Body of pancreas (tissue), 4 donors: ENCODE results near the gene PTPN1. TPM values are rescaled to one million over a fixed set of nuclear protein-coding genes. Genes with fewer than 3 reads are reported as not detected.
A peak's percentile ranks its signal among the peaks of the same experiment; 100 is the strongest.

Experiments
- ATAC-seq: fragments of 150-250 bp; one replicate; pipeline ENCODE4 v1.9.1; 2016
- DNase-seq, 4 donors: peaks; one replicate each; pipeline ENCODE4 v3.0.0-alpha.2; 2019
- H3K27ac ChIP-seq, 4 donors: fragments of 200-600 bp; sonication (generic); 1 replicate in 3 of 4; 2 replicates in 1 of 4; pipeline versions ENCODE4 v1.5.1 to v1.6.1; 2016 to 2019; ENCODE audit warnings: mild to moderate bottlenecking in 1 of 4, mixed read lengths in 1 of 4, moderate library complexity in 1 of 4
- H3K27me3 ChIP-seq, 2 donors: fragments of 200-600 bp; sonication (generic); one replicate each; pipeline ENCODE4 v1.6.0; 2016; ENCODE audit warnings: mild to moderate bottlenecking in 1 of 2
- H3K36me3 ChIP-seq, 2 donors: fragments of 200-600 bp; sonication (generic); replicated peaks in 1 of 2; 2 replicates each; pipeline ENCODE4 v1.5.1; 2016; ENCODE audit warnings: low read depth in 2 of 2; ENCODE audit not compliant: insufficient read depth in 1 of 2
- H3K4me1 ChIP-seq: fragments of 200-600 bp; sonication (generic); one replicate; pipeline ENCODE4 v1.6.0; 2016
- H3K4me3 ChIP-seq, 2 donors: fragments of 200-600 bp; sonication (generic); 1 replicate in 1 of 2; 2 replicates in 1 of 2; pipeline ENCODE4 v1.5.1; 2016 to 2019
- H3K9me3 ChIP-seq, 3 donors: fragments of 200-600 bp; sonication (generic); 1 replicate in 2 of 3; 2 replicates in 1 of 3; pipeline ENCODE4 v1.5.1; 2016
- POLR2A ChIP-seq, 3 donors: fragments of 450-650 bp; IDR thresholded peaks; one replicate each; pipeline ENCODE4 v1.6.1; 2016; ENCODE audit warnings: antibody characterized with exemption in 3 of 3, mild to moderate bottlenecking in 2 of 3
- WGBS, 2 donors: methylation state at CpG; one replicate each; pipeline ENCODE4 v1.1.5; 2017; 5-methylcytosine and 5-hydroxymethylcytosine counted together
- intact Hi-C: fragments of 100-400 bp; cut with DNase I; formaldehyde crosslinking; loops from one replicate; pipeline ENCODE4 v1.15.1; 2023
- total RNA-seq, 2 donors: library from RNA; depleted of rRNA; stranded (reverse); fragments of >200 nt; gene quantifications; one replicate each; pipeline ENCODE4 v1.1.0, GENCODE V29; 2016
- TF ChIP-seq, protein P1 (sequence below), 7 experiments: fragments of 450-650 bp in 4 of 7; fragments of 200-600 bp in 3 of 7; sonication (generic) in 3 of 7; IDR thresholded peaks; one replicate each; pipeline ENCODE4 v1.5.1; 2016 to 2019; ENCODE audit warnings: antibody characterized with exemption in 7 of 7

The PTPN1 gene
- total RNA-seq, 2 donors from 2014 or later: 9.1 to 10.2 TPM

DNA sequence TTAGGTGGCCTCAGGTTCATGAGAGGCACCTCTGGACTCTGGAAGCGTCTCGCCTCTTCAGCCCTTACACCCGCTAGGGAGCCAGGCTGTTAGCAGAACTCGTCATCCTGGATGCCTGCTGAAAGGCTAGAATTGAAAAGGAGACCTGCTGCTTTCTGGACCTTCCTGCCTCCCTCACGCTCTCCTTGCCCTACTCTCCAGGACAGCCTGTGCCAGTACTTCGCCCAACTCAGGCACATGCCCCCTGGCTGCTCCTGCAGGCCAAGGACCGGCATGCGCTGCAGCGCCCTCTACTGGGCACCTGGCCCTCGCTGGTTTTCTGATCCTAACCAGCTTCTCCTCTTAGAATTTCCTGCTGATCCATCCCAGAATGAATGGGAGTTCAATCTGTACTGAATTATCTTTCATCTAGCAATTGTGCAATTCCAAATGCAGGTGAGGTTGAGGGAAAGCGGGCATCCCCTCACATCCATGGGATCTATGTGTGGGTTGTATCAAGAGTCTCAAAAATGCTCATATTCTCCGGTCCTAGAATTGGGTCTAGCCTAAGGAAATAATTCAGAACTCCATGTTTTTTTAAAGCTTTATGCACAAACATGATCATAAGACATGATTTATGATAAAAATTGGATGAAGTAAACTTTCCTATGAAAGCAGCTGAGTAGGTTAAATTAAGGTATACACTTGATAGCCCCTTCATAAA is 78.0 kb downstream of the PTPN1 start:
- DNase-seq (peak; percentile 67 to 79 (median 70)), ATAC-seq (peak; percentile 59)
- 59 to 62% methylated on average over 10 to 12 of the region's 12 CpGs for WGBS, 2 donors
- H3K27ac ChIP-seq: no peak overlapping the region
- no peak overlapping the region for H3K4me3 ChIP-seq
- H3K27me3 ChIP-seq: no peaks in the 10 kb centered on the region
- no peak for TF ChIP-seq POLR2A (IDR thresholded peaks at IDR 0.05)
- TF ChIP-seq, protein P1, sequence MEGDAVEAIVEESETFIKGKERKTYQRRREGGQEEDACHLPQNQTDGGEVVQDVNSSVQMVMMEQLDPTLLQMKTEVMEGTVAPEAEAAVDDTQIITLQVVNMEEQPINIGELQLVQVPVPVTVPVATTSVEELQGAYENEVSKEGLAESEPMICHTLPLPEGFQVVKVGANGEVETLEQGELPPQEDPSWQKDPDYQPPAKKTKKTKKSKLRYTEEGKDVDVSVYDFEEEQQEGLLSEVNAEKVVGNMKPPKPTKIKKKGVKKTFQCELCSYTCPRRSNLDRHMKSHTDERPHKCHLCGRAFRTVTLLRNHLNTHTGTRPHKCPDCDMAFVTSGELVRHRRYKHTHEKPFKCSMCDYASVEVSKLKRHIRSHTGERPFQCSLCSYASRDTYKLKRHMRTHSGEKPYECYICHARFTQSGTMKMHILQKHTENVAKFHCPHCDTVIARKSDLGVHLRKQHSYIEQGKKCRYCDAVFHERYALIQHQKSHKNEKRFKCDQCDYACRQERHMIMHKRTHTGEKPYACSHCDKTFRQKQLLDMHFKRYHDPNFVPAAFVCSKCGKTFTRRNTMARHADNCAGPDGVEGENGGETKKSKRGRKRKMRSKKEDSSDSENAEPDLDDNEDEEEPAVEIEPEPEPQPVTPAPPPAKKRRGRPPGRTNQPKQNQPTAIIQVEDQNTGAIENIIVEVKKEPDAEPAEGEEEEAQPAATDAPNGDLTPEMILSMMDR (IDR thresholded peaks at IDR 0.05): peak; percentile 64 to 88 (median 83)
- H3K4me1 ChIP-seq: peaks cover 13% of the 10 kb centered on the region
- intact Hi-C loops: no loop called here
- peaks cover 0 to 2% of the 10 kb centered on the region in 2 donors for H3K36me3 ChIP-seq
- H3K9me3 ChIP-seq: no peaks in the 10 kb centered on the region

DNA sequence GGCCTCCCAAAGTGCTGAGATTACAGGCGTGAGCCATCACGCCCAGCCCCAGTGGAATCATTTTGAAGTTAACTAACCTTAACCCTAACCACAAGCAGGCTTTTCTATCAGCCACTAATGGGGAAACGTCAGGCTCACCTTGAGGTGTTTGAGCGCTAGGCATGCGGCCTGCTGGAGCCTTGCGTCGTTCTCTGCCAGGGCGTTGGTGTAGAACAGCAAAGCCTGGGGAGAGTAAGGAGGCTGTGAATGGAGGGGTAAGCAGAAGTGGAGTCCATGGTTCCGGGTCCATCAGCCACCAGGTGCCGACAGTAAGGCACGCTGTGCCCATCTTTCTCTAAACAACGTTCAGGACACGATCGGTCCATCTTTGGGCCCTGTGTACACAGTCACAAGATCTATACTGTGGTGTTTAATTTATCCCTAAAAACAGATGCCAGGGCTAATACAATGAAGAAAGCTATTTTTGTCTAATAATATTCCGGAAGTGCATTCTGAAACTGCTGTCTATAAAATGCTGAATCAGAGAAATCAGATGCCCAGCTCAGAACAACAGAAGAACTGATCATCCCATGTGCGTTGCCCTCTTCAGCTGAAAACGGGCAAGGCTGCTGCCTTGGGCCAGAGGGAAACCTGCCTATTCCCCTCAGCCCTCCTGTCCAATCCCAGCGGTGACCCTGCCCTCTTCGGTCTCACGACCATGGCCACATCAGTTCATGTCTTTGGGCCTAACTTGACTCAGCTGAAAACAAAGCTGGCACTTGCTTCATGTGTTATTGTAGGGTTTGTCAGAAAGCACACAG is 79.6 kb downstream of the PTPN1 start:
- no peak for DNase-seq
- H3K36me3 ChIP-seq: no peaks in the 10 kb centered on the region
- TF ChIP-seq POLR2A (IDR thresholded peaks at IDR 0.05): no peak
- TF ChIP-seq, protein P1 (IDR thresholded peaks at IDR 0.05): no peak
- peaks cover 0 to 4% of the 10 kb centered on the region in 2 donors for H3K27me3 ChIP-seq
- intact Hi-C loops: no loop called here
- H3K4me3 ChIP-seq: no peak overlapping the region
- no peak for ATAC-seq
- peaks cover 13% of the 10 kb centered on the region for H3K4me1 ChIP-seq
- H3K27ac ChIP-seq: no peak overlapping the region
- WGBS, 2 donors: 90 to 92% methylated on average over 19 to 20 of the region's 20 CpGs
- no peaks in the 10 kb centered on the region for H3K9me3 ChIP-seq

DNA sequence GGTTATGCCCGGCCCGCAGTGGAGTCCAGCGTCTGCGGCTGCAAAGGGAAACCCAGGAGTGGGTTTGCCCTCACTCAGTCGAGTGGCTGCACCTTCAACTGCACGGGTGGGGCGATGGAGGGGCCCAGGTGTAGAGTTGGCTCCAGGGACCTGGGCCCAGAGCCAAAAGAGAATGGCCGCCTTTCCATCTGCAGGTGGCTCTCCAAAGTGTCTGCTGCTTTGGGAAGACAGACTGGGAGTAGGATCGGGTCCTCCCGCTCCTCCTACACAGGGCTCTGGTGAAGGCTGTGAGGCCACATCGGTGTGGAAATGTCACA is 80.1 kb downstream of the PTPN1 start:
- ATAC-seq (no peak), DNase-seq (no peak)
- Histone ChIP-seq H3K36me3 (no peaks in the 10 kb centered on the region), H3K27me3 (peaks cover 0 to 5% of the 10 kb centered on the region in 2 donors), H3K4me1 (peaks cover 13% of the 10 kb centered on the region), H3K4me3 (no peak overlapping the region), H3K27ac (no peak overlapping the region), H3K9me3 (no peaks in the 10 kb centered on the region)
- intact Hi-C loops: no loop called here
- no peak for TF ChIP-seq POLR2A (IDR thresholded peaks at IDR 0.05)
- TF ChIP-seq, protein P1 (IDR thresholded peaks at IDR 0.05): no peak
- 84 to 88% methylated on average over 9 to 11 of the region's 11 CpGs for WGBS, 2 donors

DNA sequence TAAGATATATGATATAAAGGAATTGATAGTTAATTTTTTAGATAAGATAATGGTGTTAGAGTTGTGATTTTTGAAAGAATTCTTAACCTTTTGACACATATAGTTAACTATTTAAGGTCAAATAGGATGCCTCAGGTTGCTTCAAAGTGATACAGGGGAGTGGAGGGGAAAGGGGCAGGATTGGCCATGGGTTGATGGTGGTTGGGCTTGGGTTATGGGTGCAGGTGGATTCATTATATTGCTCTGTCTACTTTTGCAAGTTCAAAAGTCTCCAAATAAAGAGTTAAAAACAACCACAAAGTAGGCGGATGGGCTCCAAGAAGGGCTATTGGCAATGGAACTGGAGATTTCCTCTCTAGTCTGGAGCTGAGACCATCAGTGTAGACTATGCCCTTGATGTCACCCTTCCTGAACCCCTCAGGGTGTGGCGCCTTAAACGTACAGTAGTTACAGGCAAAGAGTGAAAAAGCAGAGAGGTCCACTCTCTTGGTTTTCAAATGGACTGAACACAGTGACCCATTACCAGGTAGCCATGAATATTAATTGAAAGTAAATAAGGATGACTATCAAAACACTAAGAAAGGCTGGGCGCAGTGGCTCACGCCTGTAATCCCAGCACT is 81.2 kb downstream of the PTPN1 start:
- H3K9me3 ChIP-seq: no peaks in the 10 kb centered on the region
- H3K4me3 ChIP-seq: no peak overlapping the region
- ATAC-seq (no peak), DNase-seq (no peak)
- intact Hi-C loops: no loop called here
- H3K27ac ChIP-seq: no peak overlapping the region
- peaks cover 13% of the 10 kb centered on the region for H3K4me1 ChIP-seq
- TF ChIP-seq, protein P1 (IDR thresholded peaks at IDR 0.05): no peak
- TF ChIP-seq POLR2A (IDR thresholded peaks at IDR 0.05): no peak
- peaks cover 0 to 5% of the 10 kb centered on the region in 2 donors for H3K27me3 ChIP-seq
- WGBS, 2 donors: 86 to 89% methylated on average over 5 of the region's 5 CpGs
- H3K36me3 ChIP-seq: no peaks in the 10 kb centered on the region
